ENCODE results near the gene MYRFL.

GRCh38 chr12:69840727-69841126 lies 15.7 kb downstream of the MYRFL start:
- TF ChIP-seq CTCF (IDR thresholded peaks at IDR 0.05; ENCODE audit: low read depth, low read length, poor library complexity, severe bottlenecking), result no peak
- no peak for TF ChIP-seq EZH2phosphoT487 (IDR thresholded peaks at IDR 0.05; ENCODE audit: borderline replicate concordance, low read length)

All from DOHH2 (cell line).